HepG2 (cell line): ENCODE results near the gene VAMP5. TPM values are rescaled to one million over a fixed set of nuclear protein-coding genes. Genes with fewer than 3 reads are reported as not detected.

ENCODE experiments used
- ATAD3A ChIP-seq: sonication (generic); formaldehyde crosslinking; IDR thresholded peaks from 2 replicates; pipeline ENCODE4 v1.4.0; 2020; ENCODE audit warnings: missing genetic modification reagents
- ATRX ChIP-seq: sonication (generic); formaldehyde crosslinking; IDR thresholded peaks from 2 replicates; pipeline ENCODE4 v1.4.0; 2020; ENCODE audit warnings: missing genetic modification reagents, borderline replicate concordance
- BORCS8-MEF2B ChIP-seq: sonication (generic); formaldehyde crosslinking; IDR thresholded peaks from 2 replicates; pipeline ENCODE4 v1.8.0; 2022; ENCODE audit warnings: mild to moderate bottlenecking, missing genetic modification reagents
- GATA4 ChIP-seq: sonication (generic); IDR thresholded peaks from 2 replicates; pipeline ENCODE4 v1.6.1; 2016; ENCODE audit warnings: antibody characterized with exemption, low read depth, borderline replicate concordance
- IRF2 ChIP-seq: IDR thresholded peaks from 2 replicates; pipeline ENCODE4 v1.6.1; 2018; ENCODE audit warnings: missing genetic modification reagents, missing compliant biosample characterization
- KLF6 ChIP-seq: IDR thresholded peaks from 2 replicates; pipeline ENCODE4 v1.8.0; 2016; ENCODE audit warnings: missing biosample characterization, missing genetic modification reagents
- REXO4 ChIP-seq: sonication (generic); formaldehyde crosslinking; IDR thresholded peaks from 2 replicates; pipeline ENCODE4 v1.8.0; 2022; ENCODE audit warnings: missing genetic modification reagents, mild to moderate bottlenecking, borderline replicate concordance
- RNF2 ChIP-seq: fragments of 450-650 bp; conservative IDR thresholded peaks from 2 replicates; pipeline ENCODE4 v1.6.1; 2016; ENCODE audit warnings: low read depth
- SALL2 ChIP-seq: sonication (generic); formaldehyde crosslinking; IDR thresholded peaks from 2 replicates; pipeline ENCODE4 v1.8.1; 2023; ENCODE audit warnings: mild to moderate bottlenecking, missing genetic modification reagents, inconsistent platforms
- WIZ ChIP-seq: sonication (generic); formaldehyde crosslinking; IDR thresholded peaks from 2 replicates; pipeline ENCODE4 v1.5.1; 2020; ENCODE audit warnings: mild to moderate bottlenecking, missing genetic modification reagents
- YY1 ChIP-seq: IDR thresholded peaks from 2 replicates; pipeline ENCODE4 v1.6.1; 2011; ENCODE audit warnings: low read length, low read depth, moderate library complexity, mild to moderate bottlenecking; ENCODE audit not compliant: insufficient read depth, insufficient replicate concordance
- ZC3H13 ChIP-seq: sonication (generic); formaldehyde crosslinking; IDR thresholded peaks from 2 replicates; pipeline ENCODE4 v1.8.1; 2023; ENCODE audit warnings: mild to moderate bottlenecking, missing genetic modification reagents, moderate library complexity
- ZFP41 ChIP-seq: sonication (generic); formaldehyde crosslinking; IDR thresholded peaks from 2 replicates; pipeline ENCODE4 v1.4.0; 2020; ENCODE audit warnings: mild to moderate bottlenecking, missing genetic modification reagents, borderline replicate concordance
- ZMYM2 ChIP-seq: sonication (generic); formaldehyde crosslinking; IDR thresholded peaks from 2 replicates; pipeline ENCODE4 v1.8.0; 2022; ENCODE audit warnings: mild to moderate bottlenecking, missing genetic modification reagents
- ZNF260 ChIP-seq: sonication (generic); formaldehyde crosslinking; IDR thresholded peaks from 2 replicates; pipeline ENCODE4 v1.4.0; 2020; ENCODE audit warnings: missing genetic modification reagents, low read depth, mild to moderate bottlenecking, borderline replicate concordance
- ZNF3 ChIP-seq: IDR thresholded peaks from 2 replicates; pipeline ENCODE4 v1.7.0; 2017; ENCODE audit warnings: inconsistent platforms
- ZNF383 ChIP-seq: sonication (generic); formaldehyde crosslinking; IDR thresholded peaks from 2 replicates; pipeline ENCODE4 v1.4.0; 2020; ENCODE audit warnings: missing genetic modification reagents, mild to moderate bottlenecking, borderline replicate concordance
- ZNF557 ChIP-seq: sonication (generic); formaldehyde crosslinking; IDR thresholded peaks from 2 replicates; pipeline ENCODE4 v1.4.0; 2020; ENCODE audit warnings: missing genetic modification reagents
- ZNF558 ChIP-seq: sonication (generic); formaldehyde crosslinking; IDR thresholded peaks from 2 replicates; pipeline ENCODE4 v1.9.0; 2022; ENCODE audit warnings: mild to moderate bottlenecking, missing genetic modification reagents, borderline replicate concordance
- ZNF749 ChIP-seq: sonication (generic); formaldehyde crosslinking; IDR thresholded peaks from 2 replicates; pipeline ENCODE4 v1.8.0; 2022; ENCODE audit warnings: mild to moderate bottlenecking, missing genetic modification reagents, moderate library complexity, borderline replicate concordance
- polyA plus RNA-seq, 8 experiments: library from polyadenylated mRNA; depleted of rRNA in 3 of 8; stranded (reverse) in 7 of 8; unstranded in 1 of 8; fragments of >200 nt; fragmentation: Illumina TruSeq in 4 of 8; extraction: Trizol in 4 of 8; gene quantifications; 2 replicates each; pipeline versions ENCODE4 v1.2.1 to v1.2.3, GENCODE V29; 2011 to 2016; ENCODE audit warnings: low read depth in 4 of 8, missing spikeins in 1 of 8, mixed read lengths in 1 of 8; ENCODE audit not compliant: insufficient read depth in 1 of 8
- total RNA-seq, 5 experiments: library from RNA; depleted of rRNA; stranded (reverse); fragments of >200 nt; fragmentation: Illumina TruSeq; extraction: Trizol; gene quantifications; 2 replicates each; pipeline ENCODE4 v1.2.3, GENCODE V29; 2016; ENCODE audit warnings: low read depth in 1 of 5
- TF ChIP-seq, protein P1 (sequence below): sonication (generic); formaldehyde crosslinking; IDR thresholded peaks from 2 replicates; pipeline ENCODE4 v1.9.0; 2021; ENCODE audit warnings: missing genetic modification reagents, borderline replicate concordance
- TF ChIP-seq, protein P2 (sequence below): IDR thresholded peaks from 2 replicates; pipeline ENCODE4 v1.6.1; 2016; ENCODE audit warnings: missing compliant biosample characterization, missing genetic modification reagents, borderline replicate concordance
- TF ChIP-seq, protein P3 (sequence below): sonication (generic); IDR thresholded peaks from 2 replicates; pipeline ENCODE4 v1.6.1; 2016; ENCODE audit warnings: low read depth, borderline replicate concordance
- TF ChIP-seq, protein P4 (sequence below): IDR thresholded peaks from 2 replicates; pipeline ENCODE4 v1.6.1; 2016; ENCODE audit warnings: missing biosample characterization, missing genetic modification reagents, low read depth

VAMP5 gene
- total and polyA plus RNA-seq, 2 of the 13 experiments (the other 11 are each of a cell fraction or from before 2014, with no cell fraction given), result 7.2 to 56.7 TPM

DNA sequence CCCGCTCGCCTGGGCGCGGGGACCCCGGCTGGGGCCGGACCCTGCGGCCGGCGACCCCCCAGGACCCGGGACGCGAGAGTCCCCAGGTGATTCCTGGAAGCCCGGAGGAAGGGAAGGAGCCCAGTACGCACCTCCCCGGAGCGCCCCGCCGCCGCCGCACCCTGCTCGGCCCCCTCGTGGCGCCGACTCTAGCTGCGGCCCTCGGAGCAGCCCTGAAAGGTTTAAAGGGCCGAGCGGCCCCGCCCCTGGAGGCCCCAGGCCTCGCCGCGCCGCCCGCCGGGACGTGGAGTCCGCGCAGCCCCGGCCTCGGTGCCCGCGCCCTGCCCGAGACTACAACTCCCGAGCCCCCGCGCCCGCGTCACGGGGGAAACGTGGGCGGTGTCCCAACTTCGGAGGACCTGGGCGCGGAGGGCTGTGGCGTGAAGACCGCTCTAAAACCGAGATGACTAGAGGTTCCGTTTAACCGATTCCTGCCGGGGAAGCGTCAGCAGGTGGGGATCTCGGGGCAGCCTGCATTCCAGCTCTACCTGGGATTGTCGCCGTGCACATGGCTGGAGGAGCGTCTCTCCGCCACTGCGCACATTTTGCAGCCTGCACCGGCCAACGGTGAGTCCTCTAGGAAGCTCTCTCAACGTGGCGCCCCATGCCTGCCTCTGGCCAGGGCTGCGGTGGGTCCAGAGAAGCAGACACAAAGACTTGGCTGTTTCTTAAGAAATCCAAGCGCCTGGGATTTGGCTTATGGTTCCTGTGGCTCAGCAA lies 18.4 kb downstream of the VAMP5 start, which contains the start of gene TMEM150A (continued):
- TF ChIP-seq, protein P1, sequence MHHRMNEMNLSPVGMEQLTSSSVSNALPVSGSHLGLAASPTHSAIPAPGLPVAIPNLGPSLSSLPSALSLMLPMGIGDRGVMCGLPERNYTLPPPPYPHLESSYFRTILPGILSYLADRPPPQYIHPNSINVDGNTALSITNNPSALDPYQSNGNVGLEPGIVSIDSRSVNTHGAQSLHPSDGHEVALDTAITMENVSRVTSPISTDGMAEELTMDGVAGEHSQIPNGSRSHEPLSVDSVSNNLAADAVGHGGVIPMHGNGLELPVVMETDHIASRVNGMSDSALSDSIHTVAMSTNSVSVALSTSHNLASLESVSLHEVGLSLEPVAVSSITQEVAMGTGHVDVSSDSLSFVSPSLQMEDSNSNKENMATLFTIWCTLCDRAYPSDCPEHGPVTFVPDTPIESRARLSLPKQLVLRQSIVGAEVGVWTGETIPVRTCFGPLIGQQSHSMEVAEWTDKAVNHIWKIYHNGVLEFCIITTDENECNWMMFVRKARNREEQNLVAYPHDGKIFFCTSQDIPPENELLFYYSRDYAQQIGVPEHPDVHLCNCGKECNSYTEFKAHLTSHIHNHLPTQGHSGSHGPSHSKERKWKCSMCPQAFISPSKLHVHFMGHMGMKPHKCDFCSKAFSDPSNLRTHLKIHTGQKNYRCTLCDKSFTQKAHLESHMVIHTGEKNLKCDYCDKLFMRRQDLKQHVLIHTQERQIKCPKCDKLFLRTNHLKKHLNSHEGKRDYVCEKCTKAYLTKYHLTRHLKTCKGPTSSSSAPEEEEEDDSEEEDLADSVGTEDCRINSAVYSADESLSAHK (CRISPR knock-in tag), result no peak
- no peak for TF ChIP-seq ZNF558
- TF ChIP-seq ATRX (CRISPR knock-in tag), result no peak
- TF ChIP-seq, protein P2, sequence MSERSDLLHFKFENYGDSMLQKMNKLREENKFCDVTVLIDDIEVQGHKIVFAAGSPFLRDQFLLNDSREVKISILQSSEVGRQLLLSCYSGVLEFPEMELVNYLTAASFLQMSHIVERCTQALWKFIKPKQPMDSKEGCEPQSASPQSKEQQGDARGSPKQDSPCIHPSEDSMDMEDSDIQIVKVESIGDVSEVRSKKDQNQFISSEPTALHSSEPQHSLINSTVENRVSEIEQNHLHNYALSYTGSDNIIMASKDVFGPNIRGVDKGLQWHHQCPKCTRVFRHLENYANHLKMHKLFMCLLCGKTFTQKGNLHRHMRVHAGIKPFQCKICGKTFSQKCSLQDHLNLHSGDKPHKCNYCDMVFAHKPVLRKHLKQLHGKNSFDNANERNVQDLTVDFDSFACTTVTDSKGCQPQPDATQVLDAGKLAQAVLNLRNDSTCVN (CRISPR knock-in tag), result no peak; the same call in 1 of the 2 replicates
- TF ChIP-seq ZNF557 (CRISPR knock-in tag), result no peak
- peak; percentile 61; the same call in 1 of the 2 replicates for TF ChIP-seq WIZ
- no peak for TF ChIP-seq ZMYM2 (CRISPR knock-in tag)
- no peak for TF ChIP-seq ZNF3 (CRISPR knock-in tag)
- TF ChIP-seq SALL2 (CRISPR knock-in tag), result no peak
- TF ChIP-seq KLF6 (CRISPR knock-in tag), result peak; percentile 14; the same call in 1 of the 2 replicates
- TF ChIP-seq ATAD3A (CRISPR knock-in tag), result no peak
- no peak for TF ChIP-seq ZNF260 (CRISPR knock-in tag)
- TF ChIP-seq GATA4, result peak; percentile 84; the same call in 1 of the 2 replicates
- TF ChIP-seq BORCS8-MEF2B (CRISPR knock-in tag), result no peak
- TF ChIP-seq, protein P3, sequence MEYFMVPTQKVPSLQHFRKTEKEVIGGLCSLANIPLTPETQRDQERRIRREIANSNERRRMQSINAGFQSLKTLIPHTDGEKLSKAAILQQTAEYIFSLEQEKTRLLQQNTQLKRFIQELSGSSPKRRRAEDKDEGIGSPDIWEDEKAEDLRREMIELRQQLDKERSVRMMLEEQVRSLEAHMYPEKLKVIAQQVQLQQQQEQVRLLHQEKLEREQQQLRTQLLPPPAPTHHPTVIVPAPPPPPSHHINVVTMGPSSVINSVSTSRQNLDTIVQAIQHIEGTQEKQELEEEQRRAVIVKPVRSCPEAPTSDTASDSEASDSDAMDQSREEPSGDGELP, result no peak
- TF ChIP-seq REXO4 (CRISPR knock-in tag), result no peak
- no peak for TF ChIP-seq ZNF383 (CRISPR knock-in tag)
- no peak for TF ChIP-seq ZFP41 (CRISPR knock-in tag)
- peak; percentile 85 for TF ChIP-seq ZC3H13 (CRISPR knock-in tag)
- TF ChIP-seq YY1, result peak; percentile 73
- TF ChIP-seq IRF2 (CRISPR knock-in tag), result peak; percentile 78
- no peak for TF ChIP-seq ZNF749
- TF ChIP-seq RNF2, result peak; percentile 0; the same call in 1 of the 2 replicates
- TF ChIP-seq, protein P4, sequence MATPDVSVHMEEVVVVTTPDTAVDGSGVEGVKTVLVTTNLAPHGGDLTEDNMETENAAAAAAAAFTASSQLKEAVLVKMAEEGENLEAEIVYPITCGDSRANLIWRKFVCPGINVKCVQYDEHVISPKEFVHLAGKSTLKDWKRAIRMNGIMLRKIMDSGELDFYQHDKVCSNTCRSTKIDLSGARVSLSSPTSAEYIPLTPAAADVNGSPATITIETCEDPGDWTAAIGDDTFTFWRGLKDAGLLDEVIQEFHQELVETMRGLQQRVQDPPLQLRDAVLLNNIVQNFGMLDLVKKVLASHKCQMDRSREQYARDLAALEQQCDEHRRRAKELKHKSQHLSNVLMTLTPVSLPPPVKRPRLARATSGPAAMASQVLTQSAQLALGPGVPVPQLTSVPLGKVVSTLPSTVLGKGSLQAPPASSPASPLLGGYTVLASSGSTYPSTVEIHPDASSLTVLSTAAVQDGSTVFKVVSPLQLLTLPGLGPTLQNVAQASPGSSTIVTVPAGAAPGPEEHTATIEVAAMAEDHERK, result 0 out of 2 replicates have a peak, but pooled peaks have one; percentile 49
